ENCODE results near the gene ACE.

DNA sequence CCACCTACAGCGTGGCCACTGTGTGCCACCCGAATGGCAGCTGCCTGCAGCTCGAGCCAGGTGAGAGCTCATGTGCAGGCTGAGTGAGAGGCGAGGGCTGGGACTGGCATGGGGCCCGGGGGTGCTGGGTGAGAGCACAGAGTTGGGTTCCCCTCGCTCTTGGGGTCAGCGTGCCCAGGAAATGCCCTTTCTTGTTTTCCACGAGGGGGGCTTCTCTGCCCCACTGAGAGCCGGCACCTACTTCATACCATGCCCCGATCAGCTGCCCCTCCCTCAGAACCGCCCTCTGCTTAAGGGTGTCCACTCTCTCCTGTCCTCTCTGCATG lies 10.1 kb downstream of the ACE start:
- TF ChIP-seq CBFB (CRISPR knock-in tag; IDR thresholded peaks at IDR 0.05; ENCODE audit: low read depth) (no peak), ZNF138 (CRISPR knock-in tag; conservative IDR thresholded peaks at IDR 0.05) (no peak), FOXK1 (CRISPR knock-in tag; IDR thresholded peaks at IDR 0.05) (no peak), TCF7 (CRISPR knock-in tag; IDR thresholded peaks at IDR 0.05; ENCODE audit: low read depth) (no peak)
- TF ChIP-seq, protein P1, sequence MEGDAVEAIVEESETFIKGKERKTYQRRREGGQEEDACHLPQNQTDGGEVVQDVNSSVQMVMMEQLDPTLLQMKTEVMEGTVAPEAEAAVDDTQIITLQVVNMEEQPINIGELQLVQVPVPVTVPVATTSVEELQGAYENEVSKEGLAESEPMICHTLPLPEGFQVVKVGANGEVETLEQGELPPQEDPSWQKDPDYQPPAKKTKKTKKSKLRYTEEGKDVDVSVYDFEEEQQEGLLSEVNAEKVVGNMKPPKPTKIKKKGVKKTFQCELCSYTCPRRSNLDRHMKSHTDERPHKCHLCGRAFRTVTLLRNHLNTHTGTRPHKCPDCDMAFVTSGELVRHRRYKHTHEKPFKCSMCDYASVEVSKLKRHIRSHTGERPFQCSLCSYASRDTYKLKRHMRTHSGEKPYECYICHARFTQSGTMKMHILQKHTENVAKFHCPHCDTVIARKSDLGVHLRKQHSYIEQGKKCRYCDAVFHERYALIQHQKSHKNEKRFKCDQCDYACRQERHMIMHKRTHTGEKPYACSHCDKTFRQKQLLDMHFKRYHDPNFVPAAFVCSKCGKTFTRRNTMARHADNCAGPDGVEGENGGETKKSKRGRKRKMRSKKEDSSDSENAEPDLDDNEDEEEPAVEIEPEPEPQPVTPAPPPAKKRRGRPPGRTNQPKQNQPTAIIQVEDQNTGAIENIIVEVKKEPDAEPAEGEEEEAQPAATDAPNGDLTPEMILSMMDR (IDR thresholded peaks at IDR 0.05), result no peak
